NCI-H2029 (cell line): ENCODE results near the gene HLA-DMA.

ENCODE experiments used
- DNase-seq: peaks from one replicate; lab custom pipeline; 2025; lab: John Stamatoyannopoulos, UW

Gene HLA-DMA

DNA sequence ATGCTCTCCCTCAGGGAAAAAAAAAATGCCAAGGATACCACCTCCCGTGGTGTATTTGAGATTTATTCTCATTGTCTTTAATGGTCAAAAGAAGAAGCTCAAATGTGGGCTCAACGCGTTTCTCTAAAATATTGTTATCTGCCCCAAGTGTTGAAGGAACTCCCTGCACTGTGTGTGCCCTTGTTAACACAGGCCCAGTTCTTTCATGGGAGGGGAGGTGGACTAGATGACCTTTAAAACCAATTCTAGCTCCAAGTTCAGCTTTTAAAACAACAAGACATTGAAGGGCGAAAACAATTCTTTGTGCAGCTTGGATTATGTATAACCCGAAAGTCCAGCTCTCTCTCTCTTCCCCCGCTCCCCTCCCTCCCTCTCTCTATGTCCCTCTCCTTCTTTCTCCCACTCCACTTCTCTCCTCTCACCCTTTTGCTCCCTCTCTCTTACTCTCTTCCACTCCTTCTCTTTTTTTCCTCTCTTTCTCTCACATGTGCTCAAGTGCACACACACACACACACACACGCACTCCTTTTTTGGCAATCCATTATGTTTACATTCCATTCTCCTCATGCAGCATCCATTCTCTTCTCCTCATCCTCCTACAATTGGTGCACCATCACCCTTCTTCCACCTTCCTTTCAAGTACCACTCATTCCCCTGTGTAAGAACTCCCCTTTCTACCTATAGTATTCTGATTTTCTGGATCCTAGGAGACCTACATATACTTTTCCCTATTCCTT lies 20.6 kb downstream of the HLA-DMA start:
- no peak for DNase-seq

DNA sequence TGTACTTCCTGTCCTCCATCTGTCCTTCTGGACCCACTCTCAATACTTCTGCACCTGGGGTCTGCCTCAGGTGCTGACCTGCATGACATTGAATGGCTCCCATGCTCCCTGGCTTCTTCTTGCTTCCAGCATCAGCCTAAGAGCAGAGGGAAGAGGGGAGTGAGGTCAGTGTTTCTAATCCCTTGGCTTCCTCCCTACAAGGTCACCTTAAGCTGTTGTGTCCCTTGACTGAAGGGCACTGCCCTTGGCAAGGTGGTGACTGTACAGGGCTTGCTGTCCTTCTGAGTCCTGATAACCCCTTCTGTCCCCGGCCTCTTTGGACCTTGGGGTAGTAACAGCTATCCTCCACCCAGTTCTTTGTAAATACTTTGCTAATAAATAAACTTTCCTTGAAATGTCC lies 21.7 kb downstream of the HLA-DMA start:
- DNase-seq = no peak

GRCh38 chr6:32922083-32922482 lies 30.8 kb downstream of the HLA-DMA start:
- DNase-seq = no peak

DNA sequence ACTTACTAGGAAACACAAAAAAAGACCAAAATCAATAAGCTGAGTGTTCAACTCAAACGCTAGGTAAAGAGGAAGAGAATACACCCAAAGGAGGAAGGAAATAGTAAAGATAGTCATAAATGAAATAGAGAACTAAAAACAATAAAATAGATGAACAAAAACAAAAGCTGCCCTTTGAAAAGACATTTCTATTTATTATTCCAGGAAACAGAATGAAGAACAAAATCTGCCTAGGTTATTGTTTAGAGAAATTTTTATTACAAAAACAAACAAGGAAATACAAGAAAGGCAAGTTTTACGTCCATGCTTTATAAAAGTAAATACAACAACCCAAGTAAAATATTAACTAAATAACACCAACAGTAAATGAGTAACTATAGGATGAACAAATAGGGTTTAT lies 32.2 kb downstream of the HLA-DMA start:
- no peak for DNase-seq

GRCh38 chr6:32912951-32913350 lies 39.9 kb downstream of the HLA-DMA start:
- DNase-seq = no peak

GRCh38 chr6:32908897-32909296 lies 44.0 kb downstream of the HLA-DMA start:
- no peak for DNase-seq

DNA sequence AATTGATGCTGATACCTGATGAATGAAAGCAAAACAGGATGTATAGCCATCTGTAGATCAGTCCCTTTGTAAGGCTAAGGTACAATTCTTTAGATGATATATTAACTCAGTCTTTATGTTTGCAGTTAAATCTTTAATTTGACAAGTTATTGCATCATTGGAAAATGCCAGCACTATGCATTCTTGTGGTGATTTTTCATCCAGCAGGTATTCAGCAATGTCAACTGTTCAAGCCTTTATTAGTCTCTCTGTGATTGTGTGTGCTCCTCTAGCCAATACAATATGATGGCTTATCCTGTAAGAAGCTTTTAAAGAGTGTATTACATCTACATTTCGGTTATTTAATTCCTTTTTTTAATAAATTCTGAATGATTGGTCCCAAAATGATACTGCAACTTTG lies 46.4 kb downstream of the HLA-DMA start:
- no peak for DNase-seq

DNA sequence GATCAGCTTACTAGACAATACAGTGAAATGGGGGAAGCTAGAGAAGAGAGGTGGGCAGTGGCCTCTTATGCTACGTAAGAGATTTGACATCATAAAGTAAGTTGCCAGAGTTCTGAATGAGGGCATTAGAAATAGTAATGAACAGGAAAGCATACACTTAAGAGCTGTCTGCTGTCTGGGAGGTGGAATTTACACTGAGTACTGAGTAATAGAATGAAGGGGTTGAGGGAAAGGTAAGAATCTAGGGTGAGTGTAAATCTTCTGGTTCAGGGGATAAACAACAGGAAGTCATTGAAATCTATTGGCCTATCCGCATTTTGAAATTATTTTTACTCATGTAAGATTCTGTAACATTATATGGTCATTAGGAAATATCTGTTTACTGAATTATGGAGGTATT lies 47.8 kb downstream of the HLA-DMA start:
- no peak for DNase-seq

DNA sequence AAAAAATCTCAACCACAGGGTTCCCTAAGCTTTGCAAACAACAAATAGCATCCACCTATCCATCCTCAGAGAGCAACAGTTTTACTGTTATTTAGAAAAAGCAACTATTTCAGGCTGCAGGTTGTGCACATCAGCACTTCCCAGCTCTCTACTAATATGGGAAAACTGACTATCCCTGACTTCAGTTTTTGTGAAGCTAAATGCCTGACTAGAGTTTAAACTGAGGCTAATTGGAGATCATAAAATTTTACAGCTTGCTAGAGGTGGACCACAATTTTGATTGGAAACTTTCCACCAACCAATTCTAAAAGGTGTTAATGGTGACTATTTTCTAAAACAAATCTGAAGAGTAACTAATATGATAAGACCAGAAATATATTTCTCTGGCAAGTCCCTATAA lies 48.9 kb downstream of the HLA-DMA start:
- no peak for DNase-seq
